A673 (cell line): Measurements from ENCODE around the gene CLIC5. TPM values are rescaled to one million over a fixed set of nuclear protein-coding genes. Genes with fewer than 3 reads are reported as not detected.

Experiments used
- BruUV-seq: library from RNA; stranded (reverse); fragments of 400-500 nt; replicated peaks from 2 replicates; lab custom pipeline; 2021; lab: Mats Ljungman, UMichigan
- CTCF ChIA-PET: fragments of 300-600 bp; sonication (Branson Sonifier 250); formaldehyde crosslinking; loops from one replicate; lab custom pipeline; 2022; ENCODE audit warnings: antibody characterized with exemption; lab: Charles Lee
- POLR2A ChIA-PET: fragments of 300-600 bp; sonication (Branson Sonifier 250); formaldehyde crosslinking; loops from one replicate; lab custom pipeline; 2022; ENCODE audit warnings: antibody characterized with exemption; ENCODE audit not compliant: low non-redundant PET; lab: Charles Lee
- DNase-seq: peaks from one replicate; pipeline ENCODE4 v3.0.0-alpha.2; 2015; ENCODE audit warnings: low spot score
- H3K27ac ChIP-seq: fragments of 200-600 bp; sonication (generic); 2 replicates; pipeline ENCODE4 v1.5.1; 2016; ENCODE audit warnings: mixed run types, low read depth, mild to moderate bottlenecking, mixed read lengths, antibody characterized with exemption, low read length; ENCODE audit not compliant: poor library complexity, severe bottlenecking
- H3K27me3 ChIP-seq: fragments of 200-600 bp; sonication (generic); replicated peaks from 2 replicates; pipeline ENCODE4 v1.6.1; 2017; ENCODE audit warnings: mixed run types, low read depth, mild to moderate bottlenecking, mixed read lengths, antibody characterized with exemption, low read length; ENCODE audit not compliant: insufficient read depth, poor library complexity
- H3K36me3 ChIP-seq: fragments of 200-600 bp; sonication (generic); 2 replicates; pipeline ENCODE4 v1.6.1; 2016; ENCODE audit warnings: mixed run types, mild to moderate bottlenecking, mixed read lengths, antibody characterized with exemption, low read length; ENCODE audit not compliant: insufficient read depth, poor library complexity, severe bottlenecking
- H3K4me1 ChIP-seq: fragments of 200-600 bp; sonication (generic); 2 replicates; pipeline ENCODE4 v1.6.1; 2017; ENCODE audit warnings: mixed run types, mild to moderate bottlenecking, mixed read lengths, antibody characterized with exemption, low read length; ENCODE audit not compliant: insufficient read depth, poor library complexity, severe bottlenecking
- H3K4me3 ChIP-seq: fragments of 200-600 bp; sonication (generic); 2 replicates; pipeline ENCODE4 v1.5.1; 2016; ENCODE audit warnings: low read depth, mixed run types, mild to moderate bottlenecking, mixed read lengths, low read length; ENCODE audit not compliant: poor library complexity, severe bottlenecking
- H3K9me3 ChIP-seq: fragments of 200-600 bp; sonication (generic); 2 replicates; pipeline ENCODE4 v1.6.1; 2016; ENCODE audit warnings: mixed run types, low read depth, mild to moderate bottlenecking, mixed read lengths, antibody characterized with exemption, low read length; ENCODE audit not compliant: poor library complexity, severe bottlenecking
- EZH2 ChIP-seq: fragments of 200-600 bp; sonication (generic); IDR thresholded peaks from 2 replicates; pipeline ENCODE4 v1.6.1; 2017; ENCODE audit warnings: borderline replicate concordance, low read depth, mild to moderate bottlenecking, mixed read lengths, antibody characterized with exemption, low read length; ENCODE audit not compliant: poor library complexity, severe bottlenecking
- intact Hi-C: fragments of 100-400 bp; cut with micrococcal nuclease; formaldehyde crosslinking; loops from one replicate; pipeline ENCODE4 v1.10.0; 2022; ENCODE audit not compliant: unreplicated experiment
- total RNA-seq: library from RNA; stranded (reverse); gene quantifications from 2 replicates; pipeline ENCODE4 v1.2.3, GENCODE V29; 2021
- TF ChIP-seq, protein P1 (sequence below): fragments of 300-800, 200-600 bp; sonication (generic); conservative IDR thresholded peaks from 2 replicates; pipeline ENCODE4 v1.5.1; 2017; ENCODE audit warnings: low read depth, mild to moderate bottlenecking, antibody characterized with exemption, low read length, moderate library complexity, mixed read lengths

CLIC5 gene
- total RNA-seq, 1 experiment from 2014 or later = not detected

- TF ChIP-seq, protein P1, sequence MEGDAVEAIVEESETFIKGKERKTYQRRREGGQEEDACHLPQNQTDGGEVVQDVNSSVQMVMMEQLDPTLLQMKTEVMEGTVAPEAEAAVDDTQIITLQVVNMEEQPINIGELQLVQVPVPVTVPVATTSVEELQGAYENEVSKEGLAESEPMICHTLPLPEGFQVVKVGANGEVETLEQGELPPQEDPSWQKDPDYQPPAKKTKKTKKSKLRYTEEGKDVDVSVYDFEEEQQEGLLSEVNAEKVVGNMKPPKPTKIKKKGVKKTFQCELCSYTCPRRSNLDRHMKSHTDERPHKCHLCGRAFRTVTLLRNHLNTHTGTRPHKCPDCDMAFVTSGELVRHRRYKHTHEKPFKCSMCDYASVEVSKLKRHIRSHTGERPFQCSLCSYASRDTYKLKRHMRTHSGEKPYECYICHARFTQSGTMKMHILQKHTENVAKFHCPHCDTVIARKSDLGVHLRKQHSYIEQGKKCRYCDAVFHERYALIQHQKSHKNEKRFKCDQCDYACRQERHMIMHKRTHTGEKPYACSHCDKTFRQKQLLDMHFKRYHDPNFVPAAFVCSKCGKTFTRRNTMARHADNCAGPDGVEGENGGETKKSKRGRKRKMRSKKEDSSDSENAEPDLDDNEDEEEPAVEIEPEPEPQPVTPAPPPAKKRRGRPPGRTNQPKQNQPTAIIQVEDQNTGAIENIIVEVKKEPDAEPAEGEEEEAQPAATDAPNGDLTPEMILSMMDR = no peak
- no peak for TF ChIP-seq EZH2
- ChIA-PET CTCF (no interaction called here), POLR2A (no interaction called here)
- no peaks in the 10 kb centered on the region for H3K27me3 ChIP-seq
- no peak overlapping the region for H3K4me3 ChIP-seq
- DNase-seq = no peak
- H3K36me3 ChIP-seq = no peaks in the 10 kb centered on the region
- H3K27ac ChIP-seq = no peak overlapping the region
- H3K4me1 ChIP-seq = no peaks in the 10 kb centered on the region
- intact Hi-C loops = no loop called here
- no TSS peak for BruUV-seq
- H3K9me3 ChIP-seq = no peaks in the 10 kb centered on the region
Measured at GRCh38 chr6:45983062-45983461, 32.6 kb downstream of the CLIC5 start.

- no peaks in the 10 kb centered on the region for H3K27me3 ChIP-seq
- H3K4me3 ChIP-seq = no peak overlapping the region
- no peak for DNase-seq
- no TSS peak for BruUV-seq
- CTCF ChIA-PET = interaction anchor here (0.7 kb wide), 1 partner anchor 9 kb away, joined by 3 read pairs; no protein-coding TSS in a partner anchor
- intact Hi-C loops = no loop called here
- POLR2A ChIA-PET = no interaction called here
- TF ChIP-seq EZH2 = no peak
- TF ChIP-seq, protein P1 = no peak
- H3K27ac ChIP-seq = no peak overlapping the region
- H3K36me3 ChIP-seq = no peaks in the 10 kb centered on the region
- H3K9me3 ChIP-seq = no peaks in the 10 kb centered on the region
- no peaks in the 10 kb centered on the region for H3K4me1 ChIP-seq
Measured at GRCh38 chr6:45982280-45983036, 33.2 kb downstream of the CLIC5 start.

GRCh38 chr6:45981046-45981445 is 34.6 kb downstream of the CLIC5 start:
- H3K27ac ChIP-seq = no peak overlapping the region

More at GRCh38 chr6:45981046-45981445, 34.6 kb downstream of the CLIC5 start:
- Histone ChIP-seq H3K27me3 (no peaks in the 10 kb centered on the region), H3K9me3 (no peaks in the 10 kb centered on the region), H3K4me1 (no peaks in the 10 kb centered on the region), H3K36me3 (no peaks in the 10 kb centered on the region), H3K4me3 (no peak overlapping the region)
- intact Hi-C loops = no loop called here
- TF ChIP-seq, protein P1 = no peak
- no peak for TF ChIP-seq EZH2
- CTCF ChIA-PET = no interaction called here
- DNase-seq = no peak
- POLR2A ChIA-PET = no interaction called here
- no TSS peak for BruUV-seq
